ENCODE results near the gene CCK.

CCK gene

DNA sequence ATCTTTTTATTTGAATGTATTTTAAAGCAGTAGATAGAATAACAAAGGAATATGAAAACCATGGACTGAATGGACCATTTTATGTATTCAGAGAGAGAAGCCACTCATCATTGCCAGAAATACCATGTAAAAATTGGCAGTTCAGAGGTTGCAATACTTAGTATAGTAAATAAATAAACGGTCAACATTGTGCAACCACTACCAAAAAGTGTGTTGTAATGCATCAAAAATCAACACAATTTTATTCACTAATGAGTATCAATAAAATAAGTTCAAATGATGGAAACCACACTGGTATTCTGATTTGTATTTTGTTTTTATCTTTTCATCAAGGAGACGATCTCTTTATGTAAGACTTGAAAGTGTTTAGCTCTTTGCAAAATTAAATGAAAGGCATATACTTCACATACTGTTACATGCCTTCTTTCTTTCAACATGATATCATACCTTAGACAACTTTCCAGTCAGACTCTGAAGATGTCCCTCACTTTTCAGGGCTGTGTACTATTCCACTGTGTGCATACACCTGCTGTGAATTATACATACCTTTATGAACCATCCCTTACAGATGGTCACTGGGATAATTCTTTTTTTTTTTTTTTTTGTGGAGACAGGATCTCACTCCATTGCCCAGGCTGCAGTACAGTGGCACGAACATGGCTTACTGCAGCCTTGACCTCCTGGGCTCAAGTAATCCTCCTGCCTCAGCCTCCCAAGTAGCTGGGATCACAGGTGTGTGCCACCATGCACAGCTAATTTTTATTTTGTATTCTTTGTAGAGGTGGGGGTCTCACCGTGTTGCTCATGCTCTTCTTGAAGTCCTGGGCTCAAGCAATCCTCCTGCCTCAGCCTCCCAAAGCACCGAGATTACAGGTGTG, 40.3 kb downstream of the CCK start (continued):
- TF ChIP-seq, protein P1, sequence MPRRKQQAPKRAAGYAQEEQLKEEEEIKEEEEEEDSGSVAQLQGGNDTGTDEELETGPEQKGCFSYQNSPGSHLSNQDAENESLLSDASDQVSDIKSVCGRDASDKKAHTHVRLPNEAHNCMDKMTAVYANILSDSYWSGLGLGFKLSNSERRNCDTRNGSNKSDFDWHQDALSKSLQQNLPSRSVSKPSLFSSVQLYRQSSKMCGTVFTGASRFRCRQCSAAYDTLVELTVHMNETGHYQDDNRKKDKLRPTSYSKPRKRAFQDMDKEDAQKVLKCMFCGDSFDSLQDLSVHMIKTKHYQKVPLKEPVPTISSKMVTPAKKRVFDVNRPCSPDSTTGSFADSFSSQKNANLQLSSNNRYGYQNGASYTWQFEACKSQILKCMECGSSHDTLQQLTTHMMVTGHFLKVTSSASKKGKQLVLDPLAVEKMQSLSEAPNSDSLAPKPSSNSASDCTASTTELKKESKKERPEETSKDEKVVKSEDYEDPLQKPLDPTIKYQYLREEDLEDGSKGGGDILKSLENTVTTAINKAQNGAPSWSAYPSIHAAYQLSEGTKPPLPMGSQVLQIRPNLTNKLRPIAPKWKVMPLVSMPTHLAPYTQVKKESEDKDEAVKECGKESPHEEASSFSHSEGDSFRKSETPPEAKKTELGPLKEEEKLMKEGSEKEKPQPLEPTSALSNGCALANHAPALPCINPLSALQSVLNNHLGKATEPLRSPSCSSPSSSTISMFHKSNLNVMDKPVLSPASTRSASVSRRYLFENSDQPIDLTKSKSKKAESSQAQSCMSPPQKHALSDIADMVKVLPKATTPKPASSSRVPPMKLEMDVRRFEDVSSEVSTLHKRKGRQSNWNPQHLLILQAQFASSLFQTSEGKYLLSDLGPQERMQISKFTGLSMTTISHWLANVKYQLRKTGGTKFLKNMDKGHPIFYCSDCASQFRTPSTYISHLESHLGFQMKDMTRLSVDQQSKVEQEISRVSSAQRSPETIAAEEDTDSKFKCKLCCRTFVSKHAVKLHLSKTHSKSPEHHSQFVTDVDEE (CRISPR knock-in tag; IDR thresholded peaks at IDR 0.05) = no peak

GRCh38 chr3:42224658-42225421, 41.1 kb downstream of the CCK start:
- no peak for ATAC-seq
- TF ChIP-seq TCF4 (CRISPR knock-in tag; IDR thresholded peaks at IDR 0.05; ENCODE audit: borderline replicate concordance) (no peak), TOX (CRISPR knock-in tag; IDR thresholded peaks at IDR 0.05; ENCODE audit: borderline replicate concordance) (no peak), ZFP3 (CRISPR knock-in tag; IDR thresholded peaks at IDR 0.05) (no peak), OSR1 (CRISPR knock-in tag; IDR thresholded peaks at IDR 0.05) (no peak), ZNF70 (CRISPR knock-in tag; IDR thresholded peaks at IDR 0.05) (no peak), ZNF8 (CRISPR knock-in tag; IDR thresholded peaks at IDR 0.05) (no peak), POU6F1 (CRISPR knock-in tag; IDR thresholded peaks at IDR 0.05; ENCODE audit: borderline replicate concordance, low read depth) (no peak), ZC3H10 (CRISPR knock-in tag; IDR thresholded peaks at IDR 0.05) (no peak), ZFP30 (CRISPR knock-in tag; IDR thresholded peaks at IDR 0.05) (no peak), PATZ1 (CRISPR knock-in tag; IDR thresholded peaks at IDR 0.05; ENCODE audit: borderline replicate concordance) (no peak), BACH2 (CRISPR knock-in tag; IDR thresholded peaks at IDR 0.05; ENCODE audit: borderline replicate concordance) (no peak), GLIS3 (CRISPR knock-in tag; IDR thresholded peaks at IDR 0.05) (no peak), ZNF565 (CRISPR knock-in tag; conservative IDR thresholded peaks at IDR 0.05; ENCODE audit: low read depth) (no peak)
- TF ChIP-seq, protein P2, sequence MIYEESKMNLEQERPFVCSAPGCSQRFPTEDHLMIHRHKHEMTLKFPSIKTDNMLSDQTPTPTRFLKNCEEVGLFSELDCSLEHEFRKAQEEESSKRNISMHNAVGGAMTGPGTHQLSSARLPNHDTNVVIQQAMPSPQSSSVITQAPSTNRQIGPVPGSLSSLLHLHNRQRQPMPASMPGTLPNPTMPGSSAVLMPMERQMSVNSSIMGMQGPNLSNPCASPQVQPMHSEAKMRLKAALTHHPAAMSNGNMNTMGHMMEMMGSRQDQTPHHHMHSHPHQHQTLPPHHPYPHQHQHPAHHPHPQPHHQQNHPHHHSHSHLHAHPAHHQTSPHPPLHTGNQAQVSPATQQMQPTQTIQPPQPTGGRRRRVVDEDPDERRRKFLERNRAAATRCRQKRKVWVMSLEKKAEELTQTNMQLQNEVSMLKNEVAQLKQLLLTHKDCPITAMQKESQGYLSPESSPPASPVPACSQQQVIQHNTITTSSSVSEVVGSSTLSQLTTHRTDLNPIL (CRISPR knock-in tag; IDR thresholded peaks at IDR 0.05; ENCODE audit: low read depth) = no peak
- TF ChIP-seq, protein P1 (CRISPR knock-in tag; IDR thresholded peaks at IDR 0.05) = no peak
- TF ChIP-seq, protein P3, sequence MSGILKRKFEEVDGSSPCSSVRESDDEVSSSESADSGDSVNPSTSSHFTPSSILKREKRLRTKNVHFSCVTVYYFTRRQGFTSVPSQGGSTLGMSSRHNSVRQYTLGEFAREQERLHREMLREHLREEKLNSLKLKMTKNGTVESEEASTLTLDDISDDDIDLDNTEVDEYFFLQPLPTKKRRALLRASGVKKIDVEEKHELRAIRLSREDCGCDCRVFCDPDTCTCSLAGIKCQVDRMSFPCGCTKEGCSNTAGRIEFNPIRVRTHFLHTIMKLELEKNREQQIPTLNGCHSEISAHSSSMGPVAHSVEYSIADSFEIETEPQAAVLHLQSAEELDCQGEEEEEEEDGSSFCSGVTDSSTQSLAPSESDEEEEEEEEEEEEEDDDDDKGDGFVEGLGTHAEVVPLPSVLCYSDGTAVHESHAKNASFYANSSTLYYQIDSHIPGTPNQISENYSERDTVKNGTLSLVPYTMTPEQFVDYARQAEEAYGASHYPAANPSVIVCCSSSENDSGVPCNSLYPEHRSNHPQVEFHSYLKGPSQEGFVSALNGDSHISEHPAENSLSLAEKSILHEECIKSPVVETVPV (CRISPR knock-in tag; IDR thresholded peaks at IDR 0.05) = no peak
